ENCODE data around the gene CPPED1. TPM values are rescaled to one million over a fixed set of nuclear protein-coding genes. Genes with fewer than 3 reads are reported as not detected.

CPPED1 gene, protein sequence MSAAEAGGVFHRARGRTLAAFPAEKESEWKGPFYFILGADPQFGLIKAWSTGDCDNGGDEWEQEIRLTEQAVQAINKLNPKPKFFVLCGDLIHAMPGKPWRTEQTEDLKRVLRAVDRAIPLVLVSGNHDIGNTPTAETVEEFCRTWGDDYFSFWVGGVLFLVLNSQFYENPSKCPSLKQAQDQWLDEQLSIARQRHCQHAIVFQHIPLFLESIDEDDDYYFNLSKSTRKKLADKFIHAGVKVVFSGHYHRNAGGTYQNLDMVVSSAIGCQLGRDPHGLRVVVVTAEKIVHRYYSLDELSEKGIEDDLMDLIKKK
- total RNA-seq = 12.9 and 15.0 TPM in 2 replicates

DNA sequence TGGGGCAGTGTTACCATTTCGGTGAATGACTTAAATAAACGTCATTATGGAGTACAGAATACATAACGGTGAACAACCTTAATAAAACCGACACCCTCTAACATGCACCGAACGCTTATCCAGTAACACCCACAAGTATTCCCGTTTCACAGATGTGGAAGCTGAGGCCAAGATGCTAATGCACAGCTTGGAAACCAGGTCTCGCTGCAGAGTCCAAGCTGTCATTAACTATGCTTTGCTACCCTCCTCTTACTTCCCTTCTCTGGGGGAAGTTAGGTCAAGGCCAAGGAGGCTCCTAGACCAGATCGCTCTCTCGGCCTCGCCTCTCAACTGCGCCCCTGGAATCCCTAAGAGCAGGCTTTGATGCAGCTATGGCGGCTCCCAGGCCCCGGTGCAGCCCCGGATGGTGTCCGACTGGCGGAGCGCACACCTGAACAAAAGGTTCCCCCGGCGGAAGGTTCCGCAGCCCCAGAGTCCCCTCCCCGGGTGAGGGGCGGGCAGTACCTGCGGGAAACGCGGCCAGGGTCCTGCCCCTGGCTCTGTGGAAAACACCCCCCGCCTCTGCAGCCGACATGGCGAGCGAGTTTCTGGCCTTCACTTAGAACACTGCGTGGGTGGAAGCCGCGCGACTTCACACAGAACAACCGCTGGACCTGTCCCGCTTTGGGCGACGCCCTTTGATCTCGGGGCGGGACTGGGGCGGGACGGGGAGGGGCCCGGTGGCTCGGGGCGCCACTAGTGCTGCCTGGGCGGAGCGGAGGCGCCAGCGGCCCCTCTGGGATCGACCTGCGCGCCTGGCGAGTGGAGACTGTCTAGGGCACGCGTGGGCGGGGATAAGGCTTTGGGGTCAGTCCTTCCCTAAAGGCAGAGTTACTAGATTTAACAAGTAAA is at the start of gene CPPED1:
TSS of gene CPPED1 (minus strand) at position 685 of the 891 bp plus-strand sequence. CDS start at position 574, 111 bp downstream.
- TF ChIP-seq, protein P1, sequence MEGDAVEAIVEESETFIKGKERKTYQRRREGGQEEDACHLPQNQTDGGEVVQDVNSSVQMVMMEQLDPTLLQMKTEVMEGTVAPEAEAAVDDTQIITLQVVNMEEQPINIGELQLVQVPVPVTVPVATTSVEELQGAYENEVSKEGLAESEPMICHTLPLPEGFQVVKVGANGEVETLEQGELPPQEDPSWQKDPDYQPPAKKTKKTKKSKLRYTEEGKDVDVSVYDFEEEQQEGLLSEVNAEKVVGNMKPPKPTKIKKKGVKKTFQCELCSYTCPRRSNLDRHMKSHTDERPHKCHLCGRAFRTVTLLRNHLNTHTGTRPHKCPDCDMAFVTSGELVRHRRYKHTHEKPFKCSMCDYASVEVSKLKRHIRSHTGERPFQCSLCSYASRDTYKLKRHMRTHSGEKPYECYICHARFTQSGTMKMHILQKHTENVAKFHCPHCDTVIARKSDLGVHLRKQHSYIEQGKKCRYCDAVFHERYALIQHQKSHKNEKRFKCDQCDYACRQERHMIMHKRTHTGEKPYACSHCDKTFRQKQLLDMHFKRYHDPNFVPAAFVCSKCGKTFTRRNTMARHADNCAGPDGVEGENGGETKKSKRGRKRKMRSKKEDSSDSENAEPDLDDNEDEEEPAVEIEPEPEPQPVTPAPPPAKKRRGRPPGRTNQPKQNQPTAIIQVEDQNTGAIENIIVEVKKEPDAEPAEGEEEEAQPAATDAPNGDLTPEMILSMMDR (conservative IDR thresholded peaks at IDR 0.05; ENCODE audit: low read depth, low read length) = peak; percentile 8
- H3K4me3 ChIP-seq (ENCODE audit: low read depth, low read length) = peak within 1 kb of the TSS; percentile 85
- DNase-seq (ENCODE audit: low read depth) = peak; percentile 53

DNA sequence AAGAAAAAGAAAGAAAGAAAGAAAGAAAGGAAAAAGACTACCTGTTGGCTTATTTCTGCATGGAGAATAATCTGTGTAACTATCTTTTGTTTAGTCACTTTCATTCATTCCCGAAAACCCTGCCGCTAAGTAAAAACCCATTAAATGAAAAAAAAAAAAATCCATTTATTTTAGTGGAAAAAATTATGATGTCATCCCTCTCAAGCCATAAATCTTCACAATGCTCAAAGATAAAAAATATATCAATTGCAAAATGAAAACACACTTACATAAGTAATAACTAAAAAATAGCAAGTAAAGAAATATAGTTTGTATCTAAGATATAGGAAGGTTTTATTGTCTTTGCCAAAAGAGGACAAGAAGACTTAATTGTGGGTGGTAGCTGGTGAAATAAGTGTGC is 46.5 kb upstream of the CPPED1 start:
- H3K4me3 ChIP-seq (ENCODE audit: low read depth, low read length) = no peak overlapping the region
- DNase-seq (ENCODE audit: low read depth) = no peak
- TF ChIP-seq, protein P1 (conservative IDR thresholded peaks at IDR 0.05; ENCODE audit: low read depth, low read length) = no peak

DNA sequence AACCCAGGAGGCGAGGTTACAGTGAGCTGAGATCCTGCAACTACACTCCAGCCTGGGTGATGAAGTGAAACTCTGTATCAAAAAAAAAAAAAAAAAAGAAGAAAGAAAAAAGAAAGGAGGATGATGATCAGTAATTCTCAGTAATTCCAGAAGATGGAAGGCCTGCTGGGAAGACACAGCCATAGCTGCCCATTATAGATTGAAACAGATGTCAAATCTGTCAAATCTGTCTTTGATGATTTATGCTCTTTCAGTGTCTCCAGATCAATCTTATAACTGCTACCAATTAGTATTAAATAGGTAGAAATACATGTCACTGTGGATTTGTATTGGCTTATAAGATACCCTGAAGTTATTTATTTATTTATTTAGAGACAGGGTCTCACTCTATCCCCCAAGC is 42.9 kb upstream of the CPPED1 start:
- DNase-seq (ENCODE audit: low read depth) = no peak
- no peak overlapping the region for H3K4me3 ChIP-seq (ENCODE audit: low read depth, low read length)
- TF ChIP-seq, protein P1 (conservative IDR thresholded peaks at IDR 0.05; ENCODE audit: low read depth, low read length) = no peak

DNA sequence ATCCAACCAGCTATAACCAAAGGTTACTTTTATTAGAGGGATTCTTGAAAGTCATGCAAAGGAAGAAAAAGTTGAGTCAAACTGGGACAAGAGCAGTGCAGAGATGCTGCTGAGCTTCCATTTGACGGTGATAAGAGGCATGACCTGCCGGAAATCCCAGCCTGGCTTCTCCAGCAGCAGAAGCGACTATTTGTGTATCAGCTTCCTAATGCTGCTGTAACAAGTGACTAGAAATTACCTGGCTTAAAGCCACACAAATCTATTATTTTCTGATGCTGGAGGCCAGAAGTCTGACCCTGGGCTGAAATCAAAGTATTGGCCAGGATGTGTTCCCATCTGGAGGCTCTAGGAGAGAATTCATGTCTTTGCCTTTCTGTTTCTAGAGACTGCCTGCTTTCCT is 41.6 kb upstream of the CPPED1 start:
- no peak overlapping the region for H3K4me3 ChIP-seq (ENCODE audit: low read depth, low read length)
- no peak for DNase-seq (ENCODE audit: low read depth)
- TF ChIP-seq, protein P1 (conservative IDR thresholded peaks at IDR 0.05; ENCODE audit: low read depth, low read length) = no peak

DNA sequence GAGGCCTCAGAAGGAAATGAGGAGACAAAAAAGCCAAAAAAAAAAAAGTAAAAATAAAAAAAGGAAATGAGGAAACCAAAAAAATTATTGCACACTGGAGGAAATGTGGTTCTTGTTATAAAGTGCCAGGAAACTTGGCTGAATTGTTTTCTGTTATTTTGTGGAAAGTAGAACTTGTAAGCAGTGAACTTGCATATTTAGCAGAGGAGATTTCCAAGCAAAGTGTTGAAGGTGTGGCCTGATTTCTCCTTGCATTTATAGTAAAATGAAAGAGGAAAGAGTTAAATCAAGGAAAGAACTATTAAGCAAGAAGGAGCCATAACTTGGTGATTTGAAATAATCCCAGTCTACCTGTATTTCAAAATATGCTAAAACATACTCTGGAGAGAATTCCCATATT is 34.1 kb upstream of the CPPED1 start:
- no peak overlapping the region for H3K4me3 ChIP-seq (ENCODE audit: low read depth, low read length)
- TF ChIP-seq, protein P1 (conservative IDR thresholded peaks at IDR 0.05; ENCODE audit: low read depth, low read length) = no peak
- no peak for DNase-seq (ENCODE audit: low read depth)

DNA sequence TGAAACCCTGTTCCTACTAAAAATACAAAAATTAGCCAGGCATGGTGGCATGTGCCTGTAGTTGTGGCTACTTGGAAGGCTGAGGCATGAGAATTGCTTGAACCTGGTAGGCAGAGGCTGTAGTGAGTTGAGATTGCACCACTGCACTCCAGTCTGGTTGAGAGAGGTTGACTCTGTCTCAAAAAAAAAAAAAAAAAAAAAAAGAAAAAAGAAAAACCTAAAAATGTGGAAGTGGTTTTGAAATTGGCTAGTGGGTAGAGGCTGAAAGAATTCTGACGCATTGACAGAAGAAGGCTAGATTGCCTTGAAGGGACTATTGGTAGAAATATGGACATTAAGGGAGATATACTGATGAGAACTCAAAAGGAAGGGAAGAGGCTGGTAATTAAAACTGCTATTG is 33.6 kb upstream of the CPPED1 start:
- TF ChIP-seq, protein P1 (conservative IDR thresholded peaks at IDR 0.05; ENCODE audit: low read depth, low read length) = no peak
- DNase-seq (ENCODE audit: low read depth) = no peak
- H3K4me3 ChIP-seq (ENCODE audit: low read depth, low read length) = no peak overlapping the region
